ENCODE results near the gene TAF8. TPM values are rescaled to one million over a fixed set of nuclear protein-coding genes. Genes with fewer than 3 reads are reported as not detected.

The TAF8 gene
- polyA plus RNA-seq, 3 donors: 6.0 to 16.2 (median 8.7) TPM

- WGBS, 3 donors: 44 to 79% (median 75%) methylated on average over 18 to 19 of the region's 19 CpGs
- no peak overlapping the region for H3K27ac ChIP-seq (ENCODE audit: low read depth, low read length)
Measured at GRCh38 chr6:42106112-42107023, 56.0 kb downstream of the TAF8 start.

- no peak overlapping the region for H3K27ac ChIP-seq (ENCODE audit: low read depth, low read length)
- WGBS, 3 donors: 86 to 96% (median 96%) methylated on average over 2 of the region's 2 CpGs
Measured at GRCh38 chr6:42108071-42108470, 57.7 kb downstream of the TAF8 start.

- WGBS, 3 donors: 75 to 84% (median 77%) methylated on average over 3 of the region's 3 CpGs
- no peak overlapping the region for H3K27ac ChIP-seq (ENCODE audit: low read depth, low read length)
Measured at GRCh38 chr6:42110683-42111082, 60.4 kb downstream of the TAF8 start.

- H3K27ac ChIP-seq (ENCODE audit: low read depth, low read length): no peak overlapping the region
- 89 to 100% (median 100%) methylated on average over 1 of the region's 1 CpG for whole genome bisulfite sequencing, 3 donors
Measured at GRCh38 chr6:42112351-42112750, 62.0 kb downstream of the TAF8 start.

- H3K27ac ChIP-seq (ENCODE audit: low read depth, low read length): no peak overlapping the region
- 69 to 79% (median 76%) methylated on average over 5 of the region's 5 CpGs for WGBS, 3 donors
Measured at GRCh38 chr6:42113936-42114636, 63.8 kb downstream of the TAF8 start.

GRCh38 chr6:42117843-42118161, 67.5 kb downstream of the TAF8 start:
- 62 to 85% (median 76%) methylated on average over 3 of the region's 3 CpGs for WGBS, 3 donors
- no peak overlapping the region for H3K27ac ChIP-seq (ENCODE audit: low read depth, low read length)

GRCh38 chr6:42118162-42119001, 68.1 kb downstream of the TAF8 start:
- 29 to 57% (median 39%) methylated on average over 10 of the region's 10 CpGs for WGBS, 3 donors
- no peak overlapping the region for H3K27ac ChIP-seq (ENCODE audit: low read depth, low read length)

- 75 to 82% (median 76%) methylated on average over 8 of the region's 8 CpGs for WGBS, 3 donors
- H3K27ac ChIP-seq (ENCODE audit: low read depth, low read length): no peak overlapping the region
Measured at GRCh38 chr6:42120895-42121865, 70.9 kb downstream of the TAF8 start.

- no peak overlapping the region for H3K27ac ChIP-seq (ENCODE audit: low read depth, low read length)
- 59 to 68% (median 60%) methylated on average over 11 of the region's 11 CpGs for WGBS, 3 donors
Measured at GRCh38 chr6:42123379-42124103, 73.2 kb downstream of the TAF8 start.

- H3K27ac ChIP-seq (ENCODE audit: low read depth, low read length): no peak overlapping the region
- 56 to 78% (median 67%) methylated on average over 8 to 9 of the region's 9 CpGs for WGBS, 3 donors
Measured at GRCh38 chr6:42124223-42124836, 74.0 kb downstream of the TAF8 start.

GRCh38 chr6:42125231-42125630, 74.9 kb downstream of the TAF8 start:
- no peak overlapping the region for H3K27ac ChIP-seq (ENCODE audit: low read depth, low read length)
- 68 to 83% (median 72%) methylated on average over 14 of the region's 14 CpGs for WGBS, 3 donors

- no peak overlapping the region for H3K27ac ChIP-seq (ENCODE audit: low read depth, low read length)
- 70 to 82% (median 78%) methylated on average over 3 of the region's 3 CpGs for WGBS, 3 donors
Measured at GRCh38 chr6:42125663-42126062, 75.3 kb downstream of the TAF8 start.

- no peak overlapping the region for H3K27ac ChIP-seq (ENCODE audit: low read depth, low read length)
- WGBS, 3 donors: 73 to 78% (median 75%) methylated on average over 25 of the region's 25 CpGs
Measured at GRCh38 chr6:42128460-42129359, 78.4 kb downstream of the TAF8 start.

- 70 to 91% (median 86%) methylated on average over 2 of the region's 2 CpGs for WGBS, 3 donors
- no peak overlapping the region for H3K27ac ChIP-seq (ENCODE audit: low read depth, low read length)
Measured at GRCh38 chr6:42129360-42129676, 79.0 kb downstream of the TAF8 start.

- 82 to 94% (median 84%) methylated on average over 11 of the region's 11 CpGs for WGBS, 3 donors
- no peak overlapping the region for H3K27ac ChIP-seq (ENCODE audit: low read depth, low read length)
Measured at GRCh38 chr6:42131531-42131930, 81.2 kb downstream of the TAF8 start.

GRCh38 chr6:42133926-42134325, 83.6 kb downstream of the TAF8 start:
- 73 to 90% (median 83%) methylated on average over 4 of the region's 4 CpGs for WGBS, 3 donors
- H3K27ac ChIP-seq (ENCODE audit: low read depth, low read length): no peak overlapping the region
